ENCODE data around the gene ASPN.

Gene ASPN

GRCh38 chr9:92468206-92468605 lies 14.1 kb downstream of the ASPN start:
- no peak for DNase-seq (ENCODE audit: low spot score)

- DNase-seq (ENCODE audit: low spot score) = no peak
These were observed 14.8 kb downstream of the ASPN start for GRCh38 chr9:92467511-92467910.

- no peak for DNase-seq (ENCODE audit: low spot score)
These were observed 15.3 kb downstream of the ASPN start for GRCh38 chr9:92467041-92467440.

- DNase-seq (ENCODE audit: low spot score) = no peak
These were observed 18.3 kb downstream of the ASPN start for GRCh38 chr9:92463984-92464383.

- DNase-seq (ENCODE audit: low spot score) = no peak
These were observed 18.9 kb downstream of the ASPN start for GRCh38 chr9:92463387-92463786.

- no peak for DNase-seq (ENCODE audit: low spot score)
These were observed 24.7 kb downstream of the ASPN start for GRCh38 chr9:92457576-92457975.

- DNase-seq (ENCODE audit: low spot score) = no peak
These were observed 27.1 kb downstream of the ASPN start for GRCh38 chr9:92455217-92455616.

GRCh38 chr9:92446536-92446935 lies 35.8 kb downstream of the ASPN start:
- no peak for DNase-seq (ENCODE audit: low spot score)

- no peak for DNase-seq (ENCODE audit: low spot score)
These were observed 37.5 kb downstream of the ASPN start for GRCh38 chr9:92444841-92445240.

GRCh38 chr9:92440751-92441046 lies 41.6 kb downstream of the ASPN start:
- DNase-seq (ENCODE audit: low spot score) = no peak

- DNase-seq (ENCODE audit: low spot score) = no peak
These were observed 42.2 kb downstream of the ASPN start for GRCh38 chr9:92439921-92440750.

- no peak for DNase-seq (ENCODE audit: low spot score)
These were observed 43.3 kb downstream of the ASPN start for GRCh38 chr9:92438900-92439526.

GRCh38 chr9:92435263-92435662 lies 47.0 kb downstream of the ASPN start:
- DNase-seq (ENCODE audit: low spot score) = no peak

- no peak for DNase-seq (ENCODE audit: low spot score)
These were observed 49.2 kb downstream of the ASPN start for GRCh38 chr9:92432972-92433548.

GRCh38 chr9:92432350-92432749 lies 50.0 kb downstream of the ASPN start:
- no peak for DNase-seq (ENCODE audit: low spot score)

GRCh38 chr9:92429836-92430235 lies 52.5 kb downstream of the ASPN start:
- DNase-seq (ENCODE audit: low spot score) = no peak

- DNase-seq (ENCODE audit: low spot score) = no peak
These were observed 55.7 kb downstream of the ASPN start for GRCh38 chr9:92426501-92427145.

GRCh38 chr9:92425474-92425873 lies 56.8 kb downstream of the ASPN start:
- no peak for DNase-seq (ENCODE audit: low spot score)

GRCh38 chr9:92424340-92424739 lies 58.0 kb downstream of the ASPN start, which contains the start of gene OMD:
OMD (minus strand) TSS chr9:92424471; CDS start chr9:92417558, 6,913 bp downstream.
- DNase-seq (ENCODE audit: low spot score) = no peak

- DNase-seq (ENCODE audit: low spot score) = no peak
These were observed 58.7 kb downstream of the ASPN start for GRCh38 chr9:92423612-92424011.

- DNase-seq (ENCODE audit: low spot score) = no peak
These were observed 59.5 kb downstream of the ASPN start for GRCh38 chr9:92422611-92423338.

GRCh38 chr9:92414566-92414965 lies 67.7 kb downstream of the ASPN start:
- DNase-seq (ENCODE audit: low spot score) = no peak

All from ecto neural progenitor cell (in vitro differentiated cells).